ENCODE data around the gene RAF1.
A peak's percentile ranks its signal among the peaks of the same experiment; 100 is the strongest.
"Not testable (repeated sequence)": the region's sequence is repeated elsewhere in the genome, so short reads cannot be mapped to it uniquely, and the experiment has no call there.

The RAF1 gene

DNA sequence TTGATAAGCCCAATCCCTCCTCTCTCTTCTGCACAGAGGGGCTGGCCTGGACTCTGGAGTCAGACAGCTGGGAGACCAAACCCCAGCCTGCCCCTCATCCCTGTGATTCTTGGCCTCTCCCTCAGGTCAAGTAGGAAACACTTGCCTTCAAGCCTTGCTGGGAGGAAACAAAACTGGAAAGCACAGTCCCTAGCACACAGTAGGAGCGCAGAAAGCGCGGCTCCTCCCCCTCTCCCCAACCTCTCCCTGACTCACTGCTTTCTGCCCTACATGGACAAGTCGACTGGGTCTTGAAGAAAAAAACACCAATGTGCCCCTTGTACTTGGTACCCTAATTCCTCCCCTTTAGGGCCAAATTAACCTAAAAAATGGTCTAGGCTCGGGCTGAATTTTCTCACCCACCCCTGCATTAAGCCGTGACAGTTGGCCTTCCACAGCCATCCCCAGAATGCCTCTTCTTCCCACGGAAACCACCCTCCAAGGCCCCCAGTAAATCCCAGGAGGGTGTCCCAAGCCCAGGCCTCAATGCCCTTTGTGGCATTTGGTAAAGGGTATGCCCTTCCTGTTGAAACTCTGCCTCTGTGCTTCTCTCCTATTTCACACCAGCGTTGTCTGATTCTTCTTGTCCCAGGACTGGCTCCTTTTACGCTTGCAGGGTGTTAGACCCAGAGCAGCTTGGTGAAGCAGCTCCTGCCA, 11.3 kb upstream of the RAF1 start:
- no peak for FAIRE-seq

DNA sequence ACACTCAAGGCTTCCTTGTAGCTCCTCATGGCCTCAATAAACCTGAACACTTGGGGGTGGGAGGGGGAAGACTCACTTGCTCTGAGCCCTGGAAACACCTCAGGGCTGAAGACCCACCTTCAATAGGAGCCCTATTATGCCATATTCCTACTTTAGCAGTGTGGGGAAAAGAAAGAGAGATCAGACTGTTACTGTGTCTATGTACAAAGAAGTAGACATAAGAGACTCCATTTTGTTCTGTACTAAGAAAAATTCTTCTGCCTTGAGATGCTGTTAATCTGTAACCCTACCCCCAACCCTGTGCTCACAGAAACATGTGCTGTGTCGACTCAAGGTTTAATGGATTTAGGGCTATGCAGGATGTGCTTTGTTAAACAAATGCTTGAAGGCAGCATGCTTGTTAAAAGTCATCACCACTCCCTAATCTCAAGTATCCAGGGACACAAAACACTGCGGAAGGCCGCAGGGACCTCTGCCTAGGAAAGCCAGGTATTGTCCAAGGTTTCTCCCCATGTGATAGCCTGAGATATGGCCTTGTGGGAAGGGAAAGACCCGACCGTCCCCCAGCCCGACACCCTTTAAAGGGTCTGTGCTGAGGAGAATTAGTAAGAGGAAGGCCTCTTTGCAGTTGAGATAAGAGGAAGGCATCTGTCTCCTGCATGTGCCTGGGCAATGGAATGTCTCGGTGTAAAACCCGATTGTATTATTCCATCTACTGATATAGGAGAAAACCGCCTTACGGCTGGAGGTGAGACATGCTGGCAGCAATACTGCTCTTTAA, 10.2 kb upstream of the RAF1 start:
- not testable (repeated sequence) for FAIRE-seq

DNA sequence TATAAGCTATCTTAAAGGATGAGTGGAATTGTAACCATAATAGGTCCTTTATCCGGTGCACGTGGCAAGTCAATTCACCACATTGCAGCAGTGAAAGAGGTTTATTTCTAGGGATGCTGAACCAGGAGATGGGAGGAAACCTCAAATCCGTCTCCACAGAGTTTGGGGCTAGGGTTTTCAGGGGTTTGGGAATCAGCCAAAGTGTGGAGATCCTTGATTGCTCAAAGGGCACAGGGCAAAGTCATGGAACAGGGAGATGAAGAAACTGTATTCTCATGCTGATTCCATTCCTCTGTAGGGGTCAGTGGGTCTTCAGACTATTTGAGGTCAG, 7.2 kb upstream of the RAF1 start:
- FAIRE-seq, result no peak

DNA sequence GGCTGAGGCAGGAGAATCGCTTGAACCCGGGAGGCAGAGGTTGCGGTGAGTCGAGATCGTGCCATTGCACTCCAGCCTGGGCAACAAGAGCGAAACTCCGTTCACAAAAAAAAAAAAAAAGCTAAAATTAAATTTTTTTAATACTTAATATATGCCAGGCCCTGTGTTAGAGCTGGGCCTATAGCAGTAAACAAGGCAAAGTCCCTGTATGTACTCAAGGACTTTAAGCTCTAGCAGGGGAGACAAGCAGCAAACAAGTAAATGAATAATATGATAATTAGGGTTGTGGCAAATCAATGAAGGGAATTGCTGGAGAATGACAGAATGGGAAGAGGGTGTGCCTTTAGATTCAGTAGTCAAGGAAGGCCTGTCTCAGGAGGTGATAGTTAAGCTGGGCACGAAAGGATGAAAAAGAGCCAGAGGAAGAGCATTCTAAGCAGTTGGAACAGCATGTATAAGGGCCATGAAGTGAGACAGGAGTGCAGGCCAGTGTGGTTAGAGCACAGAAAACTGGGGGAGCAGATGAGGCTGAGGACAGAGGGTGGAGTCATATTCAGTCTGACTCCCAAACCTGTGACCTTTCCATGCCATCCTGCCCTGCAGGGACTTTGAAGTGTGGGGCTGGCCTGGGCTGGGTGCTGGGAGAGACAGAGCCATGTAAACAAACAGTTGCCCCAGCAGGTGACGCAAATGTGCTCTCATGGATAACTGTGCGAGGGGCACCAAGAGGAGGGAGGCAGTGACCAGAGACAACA, 6.6 kb upstream of the RAF1 start:
- no peak for FAIRE-seq

DNA sequence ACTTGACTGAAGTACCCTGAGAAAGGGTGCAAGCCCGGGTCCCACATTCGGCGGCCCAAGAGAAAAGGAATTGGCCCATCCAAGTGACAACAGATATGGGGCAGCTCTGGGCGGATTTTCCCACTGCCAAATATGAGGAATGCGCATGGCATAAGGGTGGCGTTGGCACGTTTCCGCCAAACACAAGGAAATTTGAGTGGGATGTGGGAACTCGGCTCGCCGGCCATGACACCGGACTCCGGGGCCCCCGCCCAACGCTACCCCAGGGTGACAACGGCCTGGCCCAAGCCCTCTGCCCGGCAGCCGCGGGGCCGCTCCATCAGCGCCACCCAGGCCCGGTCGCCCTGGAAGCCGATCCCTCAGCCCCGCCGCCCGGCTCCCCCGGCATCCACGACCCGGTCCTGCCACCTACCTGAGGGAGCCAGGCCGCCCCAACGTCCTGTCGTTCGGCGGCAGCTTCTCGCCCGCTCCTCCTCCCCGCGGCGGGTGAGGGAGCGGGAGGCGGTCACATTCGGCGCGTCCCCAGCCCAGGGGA, 449 bp downstream of the RAF1 start:
- FAIRE-seq, result no peak

DNA sequence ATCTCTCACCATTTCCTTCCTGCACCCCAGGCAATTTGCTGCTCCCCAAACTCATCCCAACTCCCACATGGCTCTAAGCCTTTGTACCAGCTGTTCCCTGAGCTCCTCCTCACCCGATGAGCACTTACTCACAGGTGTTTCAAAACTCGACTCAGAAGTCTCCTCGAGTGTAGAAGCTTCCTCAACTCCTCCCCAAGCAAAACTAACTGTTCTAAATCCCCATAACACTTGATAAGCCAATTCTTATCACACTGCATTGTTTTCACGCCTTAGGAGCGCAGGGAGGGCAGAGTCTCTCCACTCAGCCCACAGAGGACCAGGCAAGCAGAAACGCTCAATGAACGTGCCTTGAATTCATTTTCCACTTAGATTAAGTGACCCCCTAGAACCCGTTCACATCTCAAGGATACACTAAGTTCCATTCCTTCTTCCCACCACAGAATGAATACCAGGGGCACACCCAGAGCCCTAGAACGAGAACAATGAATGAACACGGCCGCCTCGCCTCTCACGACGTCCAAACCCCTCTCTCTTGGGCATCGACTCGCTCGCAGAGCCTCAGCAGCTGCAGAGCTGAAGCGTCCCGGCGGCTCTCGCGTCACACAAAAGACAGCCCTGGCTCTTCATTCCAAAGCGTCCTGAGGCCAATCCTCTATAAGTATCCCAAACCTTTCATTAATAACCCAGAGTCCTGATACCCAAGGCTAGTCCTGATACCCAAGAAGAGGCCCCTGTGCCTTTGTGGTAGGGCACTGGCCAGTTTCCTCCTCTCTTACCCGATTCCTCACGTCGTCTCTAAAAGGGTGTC, 1.1 kb downstream of the RAF1 start:
- no peak for FAIRE-seq

DNA sequence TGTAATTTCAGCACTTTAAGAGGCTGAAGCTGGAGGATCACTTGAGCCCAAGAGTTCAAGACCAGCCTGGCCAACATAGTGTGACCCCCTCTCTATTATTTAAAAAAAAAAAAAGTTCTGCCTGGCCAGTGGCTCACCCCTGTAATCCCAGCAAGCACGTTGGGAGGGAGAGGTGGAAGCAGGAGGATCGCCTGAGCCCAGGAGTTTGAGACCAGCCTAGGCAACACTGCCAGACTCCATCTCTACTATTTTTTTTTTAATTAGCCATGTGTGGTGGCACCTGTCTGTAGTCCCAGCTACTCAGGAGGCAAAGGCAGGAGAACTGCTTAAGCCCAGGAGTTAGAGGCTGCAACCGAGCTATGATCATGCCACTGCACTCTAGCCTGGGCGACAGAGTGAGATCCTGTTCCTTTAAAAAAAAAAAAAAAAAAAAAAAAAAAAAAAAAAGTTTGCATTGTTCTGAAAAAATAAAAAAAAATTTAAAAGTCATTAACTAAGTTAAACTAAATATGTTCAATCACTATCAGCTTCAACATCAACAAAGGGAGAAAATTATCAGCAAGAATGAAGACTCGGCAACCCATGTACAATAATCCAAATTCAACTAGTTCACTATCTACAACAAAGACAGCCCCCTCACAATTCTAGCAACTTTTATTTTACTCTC, 1.9 kb downstream of the RAF1 start:
- FAIRE-seq, result no peak

DNA sequence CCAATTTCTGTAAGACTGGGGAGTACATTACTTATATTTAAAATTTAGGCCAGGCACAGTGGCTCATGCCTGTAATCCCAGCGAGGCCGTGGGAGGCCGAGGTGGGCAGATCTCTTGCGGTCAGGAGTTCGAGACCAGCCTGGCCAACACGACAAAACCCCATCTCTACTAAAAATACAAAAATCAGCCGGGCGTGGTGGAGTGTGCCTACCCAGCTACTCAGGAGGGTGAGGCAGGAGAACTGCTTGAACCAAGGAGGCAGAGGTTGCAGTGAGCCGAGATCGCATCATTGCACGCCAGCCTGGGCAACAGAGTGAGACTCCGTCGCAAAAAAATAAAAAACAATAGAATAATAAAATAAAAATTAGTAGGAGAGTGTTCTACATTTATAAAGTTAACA, 2.5 kb downstream of the RAF1 start:
- not testable (repeated sequence) for FAIRE-seq

DNA sequence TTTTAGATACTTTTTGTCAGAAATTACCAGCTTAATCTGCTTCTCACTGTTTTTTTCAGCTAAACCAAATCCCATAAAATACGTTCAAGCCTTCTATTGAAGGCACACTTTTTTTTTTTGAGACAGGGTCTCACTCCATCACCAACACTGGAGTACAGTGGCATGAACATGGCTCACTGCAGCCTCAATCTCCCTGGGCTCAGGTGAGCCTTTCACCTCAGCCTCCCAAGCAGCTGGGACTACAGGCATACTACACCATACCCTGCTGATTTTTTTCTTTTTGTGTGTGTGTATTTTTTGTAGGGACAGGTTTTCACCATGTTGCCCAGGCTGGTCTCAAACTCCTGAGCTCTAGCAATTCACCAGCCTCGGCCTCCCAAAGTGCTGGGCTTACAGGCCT, 3.7 kb downstream of the RAF1 start:
- FAIRE-seq, result no peak

DNA sequence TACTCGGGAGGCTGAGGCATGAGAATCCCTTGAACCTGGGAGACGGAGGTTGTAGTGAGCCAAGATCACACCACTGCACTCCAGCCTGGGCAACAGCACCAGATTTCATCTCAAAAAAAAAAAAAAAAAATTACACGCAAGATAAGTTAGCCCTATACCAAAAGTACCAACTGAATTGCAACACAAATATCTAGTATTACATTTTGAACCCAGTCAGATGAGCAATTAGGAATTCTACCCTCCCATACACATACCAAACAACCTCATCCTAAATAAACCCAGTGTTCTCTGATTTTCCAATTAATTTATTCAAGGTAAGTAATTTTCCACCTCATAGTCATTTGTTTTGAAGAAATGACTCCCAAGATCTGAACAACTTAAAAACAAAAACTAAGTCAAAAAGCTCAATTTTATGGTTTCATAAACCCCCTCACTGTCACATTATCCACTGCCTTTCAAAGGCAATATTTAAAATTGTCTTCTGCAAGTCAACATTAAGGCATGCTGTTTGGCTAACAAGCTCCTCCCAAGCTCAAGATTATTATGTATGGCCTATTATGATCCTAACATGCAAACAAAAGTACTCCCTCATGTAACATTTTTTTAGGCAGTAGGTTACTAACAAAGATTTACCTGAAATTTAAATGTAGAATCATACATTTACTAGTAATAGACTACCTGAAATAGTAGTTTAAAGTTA, 4.5 kb downstream of the RAF1 start:
- FAIRE-seq, result peak; percentile 34

DNA sequence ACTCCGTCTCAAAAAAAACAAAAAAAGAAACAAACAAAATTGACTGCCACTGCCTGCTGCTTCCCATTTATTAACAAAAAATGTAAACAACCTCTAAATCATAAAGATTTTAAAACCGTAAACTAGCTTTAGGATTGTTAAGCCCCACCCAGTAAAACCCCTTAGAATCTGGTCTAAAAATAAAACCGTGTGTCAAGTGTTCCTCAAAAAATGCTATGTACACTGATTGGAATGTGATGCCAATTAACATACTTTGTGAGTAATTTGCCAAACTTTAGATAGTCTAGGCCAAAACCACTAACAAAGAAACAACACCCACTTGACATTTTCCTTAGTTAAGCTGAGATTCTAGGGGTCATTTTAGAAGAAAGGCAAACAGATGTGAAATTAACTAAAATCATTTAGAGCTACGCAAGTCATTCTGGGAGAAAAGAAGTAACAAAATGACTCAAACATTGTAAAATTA, 5.3 kb downstream of the RAF1 start:
- FAIRE-seq, result no peak

DNA sequence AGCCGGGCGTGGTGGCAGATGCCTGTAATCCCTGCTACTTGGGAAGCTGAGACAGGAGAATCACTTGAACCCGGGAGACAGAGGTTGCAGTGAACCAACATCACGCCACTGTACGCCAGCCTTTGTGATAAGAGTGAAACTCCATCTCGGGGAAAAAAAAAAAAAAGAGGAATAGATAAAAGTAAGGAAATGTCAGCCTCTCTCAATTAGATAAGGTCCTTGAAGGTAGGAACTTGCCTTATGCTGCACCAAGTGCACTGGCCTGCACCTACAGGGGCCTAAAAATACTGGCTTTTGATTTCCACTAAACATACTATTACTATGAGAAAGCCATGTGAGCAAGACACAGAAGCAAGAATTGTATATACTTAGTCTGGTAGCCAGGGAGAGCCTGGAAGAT, 7.1 kb downstream of the RAF1 start:
- FAIRE-seq, result no peak

DNA sequence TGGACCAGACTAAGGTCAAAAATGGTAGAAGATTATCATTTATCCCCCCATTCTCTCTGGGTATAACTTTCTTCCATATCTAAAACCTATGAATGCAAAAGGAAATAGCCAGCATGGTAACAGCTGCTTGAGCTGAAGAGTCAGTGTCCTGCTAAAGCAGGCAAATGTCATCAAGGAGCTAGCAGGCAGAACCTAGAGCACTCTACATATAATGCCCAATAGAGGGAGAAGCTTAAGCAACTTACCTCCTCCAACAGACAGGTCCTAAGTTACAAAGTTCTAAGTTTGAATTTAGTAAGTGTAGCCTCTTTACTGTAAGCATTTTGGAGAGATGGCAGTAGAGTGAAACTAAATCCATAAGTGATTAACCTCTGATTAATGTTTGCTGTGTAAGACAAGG, 7.7 kb downstream of the RAF1 start:
- no peak for FAIRE-seq

DNA sequence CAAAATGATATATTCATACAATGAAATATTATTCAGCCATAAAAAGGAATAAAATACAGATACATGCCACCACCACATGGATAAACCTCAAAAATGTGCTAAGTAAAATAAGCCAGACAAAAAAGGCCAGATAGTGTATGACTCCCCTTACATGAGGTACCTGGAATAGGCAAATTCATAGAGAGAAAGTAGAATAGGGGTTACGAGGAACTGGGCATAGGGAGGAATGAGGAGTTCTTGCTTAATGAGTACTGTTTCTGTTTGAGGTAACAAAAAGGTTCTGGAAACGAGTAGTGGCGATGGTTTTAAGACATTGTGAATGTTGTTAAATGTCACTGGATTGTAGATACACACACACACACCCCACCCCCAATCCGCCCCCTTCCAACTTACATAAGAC, 8.2 kb downstream of the RAF1 start:
- FAIRE-seq, result no peak

DNA sequence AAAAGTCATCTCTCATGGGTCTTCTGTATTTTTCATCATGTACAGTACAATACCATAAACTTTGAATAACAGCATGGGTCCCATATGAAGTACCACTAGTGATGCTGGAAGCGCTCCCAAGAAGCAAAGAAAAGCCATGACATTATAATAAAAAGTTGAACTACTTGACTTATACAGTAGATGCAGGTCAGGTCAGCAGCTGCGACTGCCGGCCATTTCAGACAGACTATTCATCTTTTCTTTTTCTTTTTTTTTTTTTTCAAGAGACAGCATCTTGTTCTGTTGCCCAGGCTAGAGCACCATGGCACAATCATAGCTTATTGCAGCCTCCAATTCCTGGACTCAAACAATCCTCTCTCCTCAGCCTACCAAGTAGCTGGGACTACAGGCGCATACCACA, 10.2 kb downstream of the RAF1 start:
- no peak for FAIRE-seq

DNA sequence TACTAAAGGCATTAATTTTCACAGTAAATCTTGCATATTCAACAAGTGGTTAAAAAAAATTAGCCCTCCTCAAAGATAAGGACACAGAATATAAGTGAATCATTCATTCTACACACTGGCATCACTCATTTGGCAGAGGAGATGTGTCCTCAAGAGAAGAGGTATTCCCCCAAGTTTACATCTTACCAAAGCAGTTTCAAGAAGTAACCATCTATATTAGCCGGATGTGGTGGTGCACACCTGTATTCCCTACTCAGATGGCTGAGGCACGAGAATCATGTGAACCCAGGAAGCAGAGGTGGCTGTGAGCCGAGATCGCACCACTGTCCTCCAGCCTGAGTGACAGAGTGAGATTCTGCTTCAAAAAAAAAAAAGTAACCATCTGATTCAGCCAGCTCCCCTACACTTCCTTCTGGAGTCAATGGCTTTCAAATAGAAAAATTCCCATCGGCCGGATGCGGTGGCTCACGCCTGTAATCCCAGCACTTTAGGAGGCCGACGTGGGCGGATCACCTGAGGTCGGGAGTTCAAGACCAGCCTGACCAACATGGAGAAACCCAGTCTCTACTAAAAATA, 15.4 kb downstream of the RAF1 start:
- no peak for FAIRE-seq

DNA sequence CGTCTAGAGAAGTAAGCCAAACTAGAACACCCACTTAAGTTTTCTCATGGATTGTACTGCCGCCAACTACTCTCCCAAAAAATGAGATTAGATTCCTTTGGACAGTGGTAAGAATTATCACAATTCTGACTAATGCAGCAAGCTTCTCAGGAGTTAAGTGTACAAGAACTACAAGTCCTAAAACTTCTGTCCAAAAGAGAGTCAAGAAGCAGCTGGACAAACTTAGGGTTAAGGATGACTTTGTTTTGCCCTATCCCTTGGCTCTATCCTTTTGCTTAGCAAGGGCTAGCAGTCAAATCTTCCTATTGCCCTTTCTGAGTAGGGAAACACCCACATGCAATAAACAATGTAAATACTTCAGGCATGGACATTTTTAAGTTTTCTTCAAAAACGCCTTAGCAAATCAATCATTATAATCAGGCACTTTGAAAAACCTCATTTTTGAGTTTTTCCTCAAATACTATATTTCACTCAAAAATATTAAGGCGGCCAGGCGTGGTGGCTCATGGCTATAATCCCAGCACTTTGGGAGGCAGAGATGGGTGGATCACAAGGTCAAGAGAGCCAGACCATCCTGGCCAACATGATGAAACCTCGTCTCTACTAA, 19.5 kb downstream of the RAF1 start:
- FAIRE-seq, result no peak

DNA sequence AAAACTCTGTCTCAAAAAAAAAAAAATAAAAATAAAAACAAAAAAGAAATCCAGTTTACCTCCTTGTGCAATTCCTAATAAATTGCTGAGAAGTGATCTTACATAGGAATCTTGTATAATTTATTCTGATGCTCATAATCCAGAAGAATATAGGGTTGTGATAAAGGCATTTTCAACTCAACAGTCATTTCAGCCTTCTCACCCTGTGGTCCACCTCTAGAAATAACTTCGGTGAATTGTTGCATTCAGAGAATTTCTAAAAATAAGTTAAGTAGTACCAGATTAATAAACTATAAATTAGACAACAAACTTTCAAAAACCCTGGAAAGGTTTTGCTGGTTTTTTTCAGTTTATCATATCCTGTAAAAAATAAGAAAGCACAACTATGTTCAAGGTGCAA, 20.2 kb downstream of the RAF1 start:
- FAIRE-seq, result no peak

DNA sequence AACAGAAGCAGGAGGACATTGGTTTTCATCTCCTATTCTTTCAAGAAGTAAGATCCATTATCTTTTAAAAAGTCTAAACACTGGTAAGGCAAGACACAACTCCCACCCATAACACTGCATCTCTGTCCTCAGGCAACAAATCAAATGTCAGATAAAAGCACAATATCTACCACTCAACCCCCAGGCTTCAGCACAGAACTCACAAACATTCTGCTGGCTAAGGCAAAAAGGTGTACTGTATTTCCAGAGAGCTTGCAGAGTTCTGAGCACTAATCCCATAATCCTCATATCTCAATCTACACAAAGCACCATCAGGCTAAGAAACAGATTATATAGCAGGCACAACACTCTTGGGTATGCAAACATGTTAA, 20.9 kb downstream of the RAF1 start:
- FAIRE-seq, result no peak

DNA sequence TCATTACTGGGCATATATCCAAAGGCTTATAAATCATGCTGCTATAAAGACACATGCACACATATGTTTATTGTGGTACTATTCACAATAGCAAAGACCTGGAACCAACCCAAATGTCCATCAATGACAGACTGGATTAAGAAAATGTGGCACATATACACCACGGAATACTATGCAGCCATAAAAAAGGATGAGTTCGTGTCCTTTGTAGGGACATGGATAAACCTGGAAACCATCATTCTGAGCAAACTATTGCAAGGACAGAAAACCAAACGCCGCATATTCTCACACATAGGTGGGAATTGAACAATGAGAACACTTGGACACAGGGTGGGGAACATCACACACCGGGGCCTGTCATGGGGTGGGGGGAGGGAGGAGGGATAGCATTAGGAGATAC, 23.1 kb downstream of the RAF1 start:
- not testable (repeated sequence) for FAIRE-seq

DNA sequence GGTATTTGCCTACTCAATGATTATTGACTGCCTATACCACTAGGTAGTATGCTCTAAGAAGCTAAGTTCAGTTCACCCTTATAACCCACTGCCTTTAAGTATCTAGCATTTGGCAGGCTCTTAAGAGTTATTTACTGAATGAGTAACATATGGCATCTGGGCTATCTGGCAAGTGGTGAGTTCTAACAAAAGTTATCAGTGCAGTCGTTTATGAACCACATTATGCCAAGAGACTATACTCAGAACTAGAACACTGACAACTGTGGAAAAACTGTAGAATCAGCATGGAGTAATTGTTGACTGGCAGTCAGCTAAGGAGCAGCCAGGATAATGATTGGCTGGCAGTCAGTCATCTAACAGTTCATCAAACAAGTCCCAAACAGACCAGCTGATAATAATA, 25.8 kb downstream of the RAF1 start:
- no peak for FAIRE-seq

Data from G401.6 (cell line).